Lower lobe of right lung (tissue), 2 donors: Measurements from ENCODE around the gene DBN1. TPM values are rescaled to one million over a fixed set of nuclear protein-coding genes. Genes with fewer than 3 reads are reported as not detected.

Experiments used
- ATAC-seq, 2 donors: fragments of 200-7000 bp; cut with Tn5 transposase; one replicate each; pipeline ENCODE4 v1.9.1; 2020 to 2022; ENCODE audit warnings: mild to moderate bottlenecking in 2 of 2, moderate library complexity in 2 of 2
- DNase-seq: peaks from one replicate; pipeline ENCODE4 v3.0.0-alpha.2; 2020
- H3K27ac ChIP-seq: fragments of 200-600 bp; one replicate; pipeline ENCODE4 v1.8.0; 2022
- H3K27me3 ChIP-seq: fragments of 200-600 bp; one replicate; pipeline ENCODE4 v1.8.0; 2022; ENCODE audit warnings: low read depth
- H3K36me3 ChIP-seq: fragments of 200-600 bp; one replicate; pipeline ENCODE4 v1.8.0; 2022; ENCODE audit warnings: mild to moderate bottlenecking
- H3K4me1 ChIP-seq: fragments of 200-600 bp; one replicate; pipeline ENCODE4 v1.8.0; 2022
- H3K4me3 ChIP-seq: fragments of 200-600 bp; one replicate; pipeline ENCODE4 v1.8.0; 2022; ENCODE audit warnings: mild to moderate bottlenecking
- H3K9me3 ChIP-seq: fragments of 200-600 bp; one replicate; pipeline ENCODE4 v1.8.0; 2022
- intact Hi-C: fragments of 100-400 bp; cut with DNase I; formaldehyde crosslinking; loops from one replicate; pipeline ENCODE4 v1.11.0; 2022
- total RNA-seq: library from RNA; stranded (reverse); fragmentation: NEBNext Ultra II Directional; extraction: Animal tissue kit (Norgen Biotek cat#: 25700); gene quantifications from one replicate; pipeline ENCODE4 v1.2.1, GENCODE V29; 2021
- TF ChIP-seq, protein P1 (sequence below): fragments of 200-600 bp; IDR thresholded peaks from one replicate; pipeline ENCODE4 v1.8.0; 2022; ENCODE audit warnings: antibody characterized with exemption, mild to moderate bottlenecking
- donor health status: DM: no; HTN: yes; CAD: no; lungs with severe emphysema.

Gene DBN1
- total RNA-seq, 1 donor from 2014 or later: 23.1 TPM

DNA sequence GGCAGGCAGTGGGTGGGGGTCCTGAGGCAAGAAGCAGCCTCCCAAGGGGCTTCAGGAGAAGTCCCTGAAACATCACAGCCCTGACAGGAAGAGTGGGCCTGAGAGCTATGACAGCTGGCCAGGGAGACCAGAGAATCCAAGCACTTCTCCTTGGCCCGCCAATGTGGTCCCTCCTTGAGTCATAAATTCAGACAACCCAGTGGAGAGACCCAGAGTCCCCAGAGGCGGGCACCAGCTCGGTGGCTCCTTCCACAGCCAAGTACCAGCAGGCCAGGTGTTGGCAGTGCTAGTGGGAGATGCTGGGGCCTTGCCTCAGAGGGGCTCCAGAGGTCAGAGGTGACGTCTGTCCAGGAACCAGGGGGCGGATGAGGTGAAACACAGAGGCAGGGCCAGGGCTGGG is 37.7 kb upstream of the DBN1 start:
- H3K27ac ChIP-seq: peak overlapping the region; percentile 89
- no peak overlapping the region for H3K4me3 ChIP-seq
- peaks cover 57% of the 10 kb centered on the region for H3K36me3 ChIP-seq
- H3K4me1 ChIP-seq: peaks cover 38% of the 10 kb centered on the region
- H3K27me3 ChIP-seq: no peaks in the 10 kb centered on the region
- H3K9me3 ChIP-seq: no peaks in the 10 kb centered on the region
- ATAC-seq: no peak
- intact Hi-C loops: no loop called here
- DNase-seq: no peak
- TF ChIP-seq, protein P1, sequence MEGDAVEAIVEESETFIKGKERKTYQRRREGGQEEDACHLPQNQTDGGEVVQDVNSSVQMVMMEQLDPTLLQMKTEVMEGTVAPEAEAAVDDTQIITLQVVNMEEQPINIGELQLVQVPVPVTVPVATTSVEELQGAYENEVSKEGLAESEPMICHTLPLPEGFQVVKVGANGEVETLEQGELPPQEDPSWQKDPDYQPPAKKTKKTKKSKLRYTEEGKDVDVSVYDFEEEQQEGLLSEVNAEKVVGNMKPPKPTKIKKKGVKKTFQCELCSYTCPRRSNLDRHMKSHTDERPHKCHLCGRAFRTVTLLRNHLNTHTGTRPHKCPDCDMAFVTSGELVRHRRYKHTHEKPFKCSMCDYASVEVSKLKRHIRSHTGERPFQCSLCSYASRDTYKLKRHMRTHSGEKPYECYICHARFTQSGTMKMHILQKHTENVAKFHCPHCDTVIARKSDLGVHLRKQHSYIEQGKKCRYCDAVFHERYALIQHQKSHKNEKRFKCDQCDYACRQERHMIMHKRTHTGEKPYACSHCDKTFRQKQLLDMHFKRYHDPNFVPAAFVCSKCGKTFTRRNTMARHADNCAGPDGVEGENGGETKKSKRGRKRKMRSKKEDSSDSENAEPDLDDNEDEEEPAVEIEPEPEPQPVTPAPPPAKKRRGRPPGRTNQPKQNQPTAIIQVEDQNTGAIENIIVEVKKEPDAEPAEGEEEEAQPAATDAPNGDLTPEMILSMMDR: no peak

DNA sequence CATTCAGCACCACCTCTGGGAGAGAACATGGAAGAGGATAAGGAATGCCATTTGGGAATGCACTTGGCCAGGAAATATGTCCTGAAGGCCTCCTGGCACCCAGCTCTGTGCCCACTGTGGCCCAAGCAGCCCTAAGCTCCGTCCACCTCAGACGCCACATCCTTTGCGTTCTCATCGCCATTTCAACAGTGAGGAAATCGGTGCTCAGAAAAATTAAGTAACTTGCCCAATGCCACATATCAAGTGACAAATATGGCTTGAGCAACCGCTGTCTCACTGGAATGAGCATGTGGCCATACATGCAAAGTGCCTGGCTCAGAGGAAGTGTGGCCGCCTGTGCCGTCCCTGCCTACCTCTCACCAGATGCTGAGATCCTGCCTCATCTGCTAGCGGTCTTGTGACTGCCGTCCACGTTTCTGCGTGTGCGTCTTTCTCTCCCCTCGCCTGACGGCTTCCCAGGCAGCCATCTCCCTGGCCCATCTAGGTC is 37.2 kb upstream of the DBN1 start:
- ATAC-seq (peak; percentile 53 to 63), DNase-seq (peak; percentile 86)
- TF ChIP-seq, protein P1: no peak
- intact Hi-C loops: no loop called here
- Histone ChIP-seq H3K9me3 (no peaks in the 10 kb centered on the region), H3K36me3 (peaks cover 55% of the 10 kb centered on the region), H3K27me3 (no peaks in the 10 kb centered on the region), H3K27ac (peak overlapping the region; percentile 89), H3K4me3 (peak overlapping the region; percentile 59), H3K4me1 (peaks cover 32% of the 10 kb centered on the region)

GRCh38 chr5:177509991-177510566 is 36.6 kb upstream of the DBN1 start:
- H3K36me3 ChIP-seq: peaks cover 50% of the 10 kb centered on the region
- H3K27me3 ChIP-seq: no peaks in the 10 kb centered on the region
- peak overlapping the region; percentile 59 for H3K4me3 ChIP-seq
- H3K27ac ChIP-seq: peak overlapping the region; percentile 89
- peak; percentile 24 to 29 for ATAC-seq
- TF ChIP-seq, protein P1: no peak
- no peaks in the 10 kb centered on the region for H3K9me3 ChIP-seq
- H3K4me1 ChIP-seq: peaks cover 28% of the 10 kb centered on the region
- no peak for DNase-seq
- intact Hi-C loops: no loop called here

DNA sequence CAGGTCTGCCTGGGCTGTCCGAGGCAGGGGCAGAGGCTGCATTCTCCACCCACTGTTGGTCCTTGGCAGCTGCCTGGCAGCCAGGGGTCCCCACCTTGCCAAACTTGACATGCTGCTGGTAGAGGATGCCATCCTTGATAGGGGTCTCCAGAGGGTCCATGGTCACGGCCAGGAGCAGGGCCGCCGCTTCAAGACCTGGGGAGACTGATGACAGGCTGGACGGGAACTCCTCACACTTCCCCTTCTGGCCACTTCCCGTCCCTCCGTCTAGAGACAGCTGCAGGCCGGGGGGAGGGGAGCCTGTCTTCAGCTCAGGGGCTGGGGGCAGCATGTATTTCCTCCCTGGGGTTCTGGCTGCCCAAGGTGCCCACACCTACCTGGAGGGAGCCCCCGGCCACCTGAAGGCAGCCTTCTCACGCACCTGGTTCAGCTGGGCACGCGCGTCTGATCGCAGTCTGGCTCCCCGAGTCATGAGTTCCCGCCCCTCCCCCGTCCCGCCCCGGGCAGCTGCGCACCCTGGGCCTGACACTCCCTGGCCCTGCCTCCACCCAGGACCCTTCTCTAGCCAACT is 36.0 kb upstream of the DBN1 start, which contains the start of gene DOK3:
DOK3 (minus strand) TSS at position 446 of the 571 bp plus-strand sequence; CDS start at position 160, 286 bp downstream.
- Histone ChIP-seq H3K36me3 (peaks cover 44% of the 10 kb centered on the region), H3K4me1 (peaks cover 28% of the 10 kb centered on the region), H3K9me3 (no peaks in the 10 kb centered on the region), H3K4me3 (peak within 1 kb of the TSS; percentile 59), H3K27ac (peak within 1 kb of the TSS; percentile 89), H3K27me3 (no peaks in the 10 kb centered on the region)
- intact Hi-C loops: no loop called here
- TF ChIP-seq, protein P1: no peak
- ATAC-seq (peak; percentile 67 to 68), DNase-seq (peak; percentile 82)

DNA sequence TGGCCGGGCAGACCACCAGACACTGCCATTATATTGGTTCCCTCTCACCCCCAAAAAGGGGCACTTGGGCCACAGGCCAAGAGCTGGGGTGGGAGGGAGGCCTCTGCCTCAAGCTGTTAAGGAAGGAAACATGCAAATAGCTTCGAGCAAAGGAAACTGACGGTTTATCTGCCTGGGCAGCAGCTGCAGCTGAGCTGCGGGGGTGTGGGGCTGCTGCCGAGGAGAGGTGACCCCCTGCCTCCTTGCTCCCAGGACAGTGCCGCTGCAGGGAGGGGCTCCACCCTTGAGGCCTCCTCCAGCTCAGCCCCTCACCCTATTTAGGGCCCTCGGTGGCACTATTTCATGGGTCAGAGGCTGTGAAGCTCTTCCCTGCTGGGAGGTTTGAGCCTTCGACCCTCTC is 35.4 kb upstream of the DBN1 start:
- Histone ChIP-seq H3K9me3 (no peaks in the 10 kb centered on the region), H3K36me3 (peaks cover 42% of the 10 kb centered on the region), H3K4me1 (peaks cover 28% of the 10 kb centered on the region), H3K27me3 (no peaks in the 10 kb centered on the region), H3K27ac (peak overlapping the region; percentile 89), H3K4me3 (peak overlapping the region; percentile 59)
- DNase-seq: no peak
- TF ChIP-seq, protein P1: no peak
- intact Hi-C loops: no loop called here
- no peak for ATAC-seq
